Measurements from ENCODE around the gene DNAJB13. TPM values are rescaled to one million over a fixed set of nuclear protein-coding genes. Genes with fewer than 3 reads are reported as not detected.

Gene DNAJB13
- total RNA-seq, 1 experiment from 2014 or later: not detected

DNA sequence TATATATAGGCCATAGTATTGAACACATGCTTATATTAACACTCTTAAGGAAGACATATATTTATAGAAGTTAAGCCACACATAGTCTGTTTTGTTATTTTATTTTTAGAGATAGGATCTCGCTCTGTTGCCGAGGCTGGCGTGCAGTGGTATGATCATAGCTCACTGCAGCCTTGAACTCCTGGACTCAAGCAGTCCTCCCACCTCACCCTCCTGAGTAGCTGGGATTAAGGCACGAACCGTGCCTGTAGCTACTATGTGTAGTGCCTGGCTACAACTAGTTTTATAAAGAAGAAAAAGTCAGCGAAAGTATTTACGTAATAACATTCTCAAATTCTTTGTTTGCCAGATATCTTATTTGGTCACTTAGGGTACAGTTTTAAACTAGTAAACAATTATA, 37.4 kb downstream of the DNAJB13 start:
- no peaks in the 10 kb centered on the region for H3K23me2 ChIP-seq (ENCODE audit: insufficient read length, low read depth, low read length, poor library complexity, severe bottlenecking)
- H3K27ac Mint-ChIP-seq: no peak overlapping the region
- no peaks in the 10 kb centered on the region for H3K36me3 Mint-ChIP-seq (ENCODE audit: insufficient read depth in 1 of 3, low read depth in 3 of 3)
- no peak overlapping the region for H3K4me3 Mint-ChIP-seq
- H2BK120ac ChIP-seq (ENCODE audit: low read depth, low read length, poor library complexity, severe bottlenecking): no peak overlapping the region
- no peak overlapping the region for H3K27ac ChIP-seq (ENCODE audit: insufficient read length, low read depth, low read length)
- no peak overlapping the region for H2BK20ac ChIP-seq (ENCODE audit: low read depth, low read length, poor library complexity, severe bottlenecking)
- peaks cover 14% of the 10 kb centered on the region for H3K27me3 Mint-ChIP-seq (ENCODE audit: low read depth)
- no peaks in the 10 kb centered on the region for H3K4me1 ChIP-seq (ENCODE audit: insufficient read depth, low read length)
- no peaks in the 10 kb centered on the region for H3K79me1 ChIP-seq (ENCODE audit: insufficient read depth, low read depth, low read length, poor library complexity, severe bottlenecking)
- H2BK15ac ChIP-seq (ENCODE audit: low read depth, low read length): no peak overlapping the region
- no peak overlapping the region for H3T11ph ChIP-seq (ENCODE audit: low read length)
- H3K79me2 ChIP-seq (ENCODE audit: insufficient read depth, low read length): no peaks in the 10 kb centered on the region
- H3K14ac ChIP-seq (ENCODE audit: insufficient read depth, low read length): no peak overlapping the region
- H4K8ac ChIP-seq (replicated peaks; ENCODE audit: insufficient read length, low read depth, low read length): no peak overlapping the region
- H4K5ac ChIP-seq (ENCODE audit: insufficient read length, low read depth, low read length): no peak overlapping the region
- no peaks in the 10 kb centered on the region for H3K9me3 ChIP-seq (ENCODE audit: control insufficient read depth, low read depth, low read length)
- H3K18ac ChIP-seq (ENCODE audit: insufficient read length, low read depth, low read length): no peak overlapping the region
- no peak for TF ChIP-seq CTCF (conservative IDR thresholded peaks at IDR 0.05)
- no CpG with 5 or more reads among the region's 7 CpGs for WGBS (ENCODE audit: extremely low coverage, insufficient read length, low lambda C conversion rate)
- H3K4me1 Mint-ChIP-seq: peaks cover 13% of the 10 kb centered on the region in 2 experiments
- no peak overlapping the region for H3K4me2 ChIP-seq (ENCODE audit: insufficient read depth, insufficient read length, low read length)
- H2BK12ac ChIP-seq (ENCODE audit: insufficient read length, low read depth, low read length): no peak overlapping the region
- no peak overlapping the region for H3K23ac ChIP-seq (ENCODE audit: insufficient read length, low read depth, low read length)
- DNase-seq: no peak
- H2BK5ac ChIP-seq (ENCODE audit: insufficient read length, low read length): no peak overlapping the region
- no peak overlapping the region for H2AK5ac ChIP-seq (ENCODE audit: insufficient read length, low read length)
- no peak overlapping the region for H3K9ac ChIP-seq (ENCODE audit: extremely low read depth, insufficient read length, low read length)
- no peak overlapping the region for H3K56ac ChIP-seq (ENCODE audit: insufficient read length, low read depth, low read length)
- no peak overlapping the region for H2AFZ ChIP-seq (ENCODE audit: low read length)
- H4K91ac ChIP-seq (ENCODE audit: insufficient read length, low read depth, low read length): no peak overlapping the region
- H3K9me3 Mint-ChIP-seq: no peaks in the 10 kb centered on the region; a peak in 1 of 5 replicates
- H3K27me3 ChIP-seq (ENCODE audit: insufficient read depth, low read length): no peaks in the 10 kb centered on the region
- no peaks in the 10 kb centered on the region for H4K20me1 ChIP-seq (ENCODE audit: control insufficient read depth, insufficient read depth, insufficient read length)
- no peak overlapping the region for H3K4ac ChIP-seq (ENCODE audit: low read depth, low read length)

Data from H9 (cell line).